H9 (cell line): ENCODE measurements around the gene ELOVL6. TPM values are rescaled to one million over a fixed set of nuclear protein-coding genes. Genes with fewer than 3 reads are reported as not detected.

Experiments
- DNase-seq: peaks from one replicate; pipeline ENCODE4 v3.0.0-alpha.2; 2017
- H2AFZ ChIP-seq: one replicate; pipeline ENCODE4 v1.6.1; 2013; ENCODE audit warnings: mild to moderate bottlenecking, low read length, control low read depth, moderate library complexity
- H2AK5ac ChIP-seq: 2 replicates; pipeline ENCODE4 v1.6.1; 2013; ENCODE audit warnings: low read length, control low read depth, mixed read lengths; ENCODE audit not compliant: insufficient read length
- H2BK120ac ChIP-seq: one replicate; pipeline ENCODE4 v1.6.1; 2013; ENCODE audit warnings: low read depth, mild to moderate bottlenecking, low read length, control low read depth, inconsistent platforms; ENCODE audit not compliant: poor library complexity, severe bottlenecking
- H2BK12ac ChIP-seq: 2 replicates; pipeline ENCODE4 v1.6.1; 2013; ENCODE audit warnings: low read length, control low read depth, mixed read lengths, low read depth; ENCODE audit not compliant: insufficient read length
- H2BK15ac ChIP-seq: 2 replicates; pipeline ENCODE4 v1.6.1; 2013; ENCODE audit warnings: low read depth, low read length, control low read depth
- H2BK20ac ChIP-seq: one replicate; pipeline ENCODE4 v1.6.1; 2013; ENCODE audit warnings: low read depth, mild to moderate bottlenecking, low read length, control low read depth, inconsistent platforms; ENCODE audit not compliant: poor library complexity, severe bottlenecking
- H2BK5ac ChIP-seq: 2 replicates; pipeline ENCODE4 v1.6.1; 2013; ENCODE audit warnings: low read length, control low read depth, mixed read lengths; ENCODE audit not compliant: insufficient read length
- H3K14ac ChIP-seq: 2 replicates; pipeline ENCODE4 v1.6.1; 2013; ENCODE audit warnings: low read length, control low read depth; ENCODE audit not compliant: insufficient read depth
- H3K18ac ChIP-seq: 2 replicates; pipeline ENCODE4 v1.6.1; 2013; ENCODE audit warnings: low read depth, mild to moderate bottlenecking, mixed read lengths, low read length, control low read depth; ENCODE audit not compliant: insufficient read length
- H3K23ac ChIP-seq: 2 replicates; pipeline ENCODE4 v1.6.1; 2013; ENCODE audit warnings: low read length, control low read depth, mixed read lengths, low read depth; ENCODE audit not compliant: insufficient read length
- H3K23me2 ChIP-seq: 2 replicates; pipeline ENCODE4 v1.6.1; 2013; ENCODE audit warnings: low read depth, mild to moderate bottlenecking, mixed read lengths, low read length, control low read depth; ENCODE audit not compliant: insufficient read length, poor library complexity, severe bottlenecking
- H3K27ac ChIP-seq: 2 replicates; pipeline ENCODE4 v1.5.1; 2013; ENCODE audit warnings: low read length, control low read depth, mixed read lengths, low read depth; ENCODE audit not compliant: insufficient read length
- H3K27me3 ChIP-seq: 2 replicates; pipeline ENCODE4 v1.6.1; 2013; ENCODE audit warnings: low read length, control low read depth, inconsistent platforms; ENCODE audit not compliant: insufficient read depth
- H3K4ac ChIP-seq: 2 replicates; pipeline ENCODE4 v1.6.1; 2013; ENCODE audit warnings: low read depth, mild to moderate bottlenecking, control low read depth, inconsistent platforms, low read length, moderate library complexity
- H3K4me1 ChIP-seq: 2 replicates; pipeline ENCODE4 v1.6.1; 2013; ENCODE audit warnings: low read length, control low read depth, inconsistent platforms; ENCODE audit not compliant: insufficient read depth
- H3K4me2 ChIP-seq: 2 replicates; pipeline ENCODE4 v1.6.1; 2013; ENCODE audit warnings: low read length, control low read depth, mixed read lengths; ENCODE audit not compliant: insufficient read length, insufficient read depth
- H3K56ac ChIP-seq: 2 replicates; pipeline ENCODE4 v1.6.1; 2013; ENCODE audit warnings: low read depth, mild to moderate bottlenecking, mixed read lengths, low read length, control low read depth; ENCODE audit not compliant: insufficient read length
- H3K79me1 ChIP-seq: 2 replicates; pipeline ENCODE4 v1.6.1; 2013; ENCODE audit warnings: low read depth, mild to moderate bottlenecking, moderate library complexity, low read length, control low read depth, inconsistent platforms; ENCODE audit not compliant: insufficient read depth, poor library complexity, severe bottlenecking
- H3K79me2 ChIP-seq: 2 replicates; pipeline ENCODE4 v1.6.1; 2013; ENCODE audit warnings: low read length, control low read depth, inconsistent platforms; ENCODE audit not compliant: insufficient read depth
- H3K9ac ChIP-seq: 2 replicates; pipeline ENCODE4 v1.6.1; 2013; ENCODE audit warnings: low read length, control low read depth, mixed read lengths; ENCODE audit not compliant: insufficient read length; ENCODE audit errors: extremely low read depth
- H3K9me3 ChIP-seq: one replicate; pipeline ENCODE4 v1.6.1; 2013; ENCODE audit warnings: low read depth, low read length, inconsistent platforms; ENCODE audit not compliant: control insufficient read depth
- H3T11ph ChIP-seq: one replicate; pipeline ENCODE4 v1.6.1; 2013; ENCODE audit warnings: mild to moderate bottlenecking, low read length, control low read depth, inconsistent platforms
- H4K20me1 ChIP-seq: one replicate; pipeline ENCODE4 v1.6.1; 2013; ENCODE audit not compliant: control insufficient read depth, insufficient read length, insufficient read depth
- H4K5ac ChIP-seq: 2 replicates; pipeline ENCODE4 v1.6.1; 2013; ENCODE audit warnings: low read depth, mild to moderate bottlenecking, mixed read lengths, low read length, control low read depth; ENCODE audit not compliant: insufficient read length
- H4K8ac ChIP-seq: replicated peaks from 2 replicates; pipeline ENCODE4 v1.6.1; 2013; ENCODE audit warnings: low read length, control low read depth, mixed read lengths, low read depth; ENCODE audit not compliant: insufficient read length
- H4K91ac ChIP-seq: 2 replicates; pipeline ENCODE4 v1.6.1; 2013; ENCODE audit warnings: low read depth, mild to moderate bottlenecking, moderate library complexity, mixed read lengths, low read length, control low read depth; ENCODE audit not compliant: insufficient read length
- H3K27ac Mint-ChIP-seq, 3 experiments: 2 replicates in 2 of 3; 3 replicates in 1 of 3; pipeline ENCODE4 v1.8.0; 2020 to 2021; ENCODE audit warnings: mixed read lengths in 3 of 3, mild to moderate bottlenecking in 1 of 3, moderate library complexity in 1 of 3
- H3K27me3 Mint-ChIP-seq: 2 replicates; pipeline ENCODE4 v1.8.0; 2021; ENCODE audit warnings: low read depth, mild to moderate bottlenecking, moderate library complexity, mixed read lengths
- H3K36me3 Mint-ChIP-seq, 3 experiments: 2 replicates in 2 of 3; 3 replicates in 1 of 3; pipeline ENCODE4 v1.8.0; 2020 to 2021; ENCODE audit warnings: low read depth in 3 of 3, mixed read lengths in 3 of 3; ENCODE audit not compliant: insufficient read depth in 1 of 3
- H3K4me1 Mint-ChIP-seq, 2 experiments: 2 replicates each; pipeline ENCODE4 v1.8.0; 2020; ENCODE audit warnings: mixed read lengths in 2 of 2
- H3K4me3 Mint-ChIP-seq, 2 experiments: 2 replicates in 1 of 2; 3 replicates in 1 of 2; pipeline ENCODE4 v1.8.0; 2020 to 2021; ENCODE audit warnings: mild to moderate bottlenecking in 2 of 2, mixed read lengths in 2 of 2, moderate library complexity in 1 of 2
- H3K9me3 Mint-ChIP-seq, 2 experiments: 2 replicates in 1 of 2; 3 replicates in 1 of 2; pipeline ENCODE4 v1.8.0; 2020; ENCODE audit warnings: mild to moderate bottlenecking in 2 of 2, mixed read lengths in 2 of 2, moderate library complexity in 1 of 2
- CTCF ChIP-seq: fragments of 200-600 bp; sonication (generic); conservative IDR thresholded peaks from 3 replicates; pipeline ENCODE4 v1.8.0; 2021; ENCODE audit warnings: antibody characterized with exemption, mild to moderate bottlenecking
- WGBS: extraction: QIAGEN DNeasy Blood & Tissue Kit; methylation state at CpG from one replicate; pipeline ENCODE4 v1.1.7; 2013; ENCODE audit warnings: missing lambda C conversion rate, low lambda C conversion rate, mixed read lengths; ENCODE audit not compliant: insufficient read length; ENCODE audit errors: extremely low coverage; 5-methylcytosine and 5-hydroxymethylcytosine counted together
- total RNA-seq: library from RNA; stranded (reverse); gene quantifications from 2 replicates; pipeline ENCODE4 v1.2.1, GENCODE V29; 2021

ELOVL6 gene
- total RNA-seq, 1 experiment from 2014 or later, result 64.6 TPM

GRCh38 chr4:110020646-110021443 is 177.6 kb downstream of the ELOVL6 start:
- DNase-seq, result no peak
- H3K56ac ChIP-seq, result no peak overlapping the region
- H3K27me3 ChIP-seq, result no peaks in the 10 kb centered on the region
- H2AFZ ChIP-seq, result no peak overlapping the region
- H3K23me2 ChIP-seq, result no peaks in the 10 kb centered on the region
- no peaks in the 10 kb centered on the region for H3K79me1 ChIP-seq
- no peak overlapping the region for H4K8ac ChIP-seq
- H3K4me1 ChIP-seq, result peaks cover 2% of the 10 kb centered on the region; the same call in 1 of the 2 replicates
- Mint-ChIP-seq H3K27ac (peak overlapping the region in 1 of 3 experiments; percentile 46; a peak in 2 of 7 replicates), H3K4me1 (peaks cover 15 to 20% of the 10 kb centered on the region in 2 experiments), H3K4me3 (no peak overlapping the region), H3K9me3 (peaks cover 8 to 10% of the 10 kb centered on the region in 2 experiments; a peak in 4 of 5 replicates), H3K36me3 (peaks cover 0 to 11% (median 6%) of the 10 kb centered on the region in 3 experiments; a peak in 4 of 7 replicates), H3K27me3 (no peaks in the 10 kb centered on the region)
- no peak overlapping the region for H2BK120ac ChIP-seq
- H3K4me2 ChIP-seq, result no peak overlapping the region
- no CpG with 5 or more reads among the region's 4 CpGs for WGBS
- H3K79me2 ChIP-seq, result no peaks in the 10 kb centered on the region
- H4K20me1 ChIP-seq, result no peaks in the 10 kb centered on the region
- no peak overlapping the region for H2BK5ac ChIP-seq
- H3K27ac ChIP-seq, result no peak overlapping the region
- H3K4ac ChIP-seq, result no peak overlapping the region
- no peak overlapping the region for H3T11ph ChIP-seq
- H3K18ac ChIP-seq, result no peak overlapping the region
- H2BK15ac ChIP-seq, result no peak overlapping the region
- H4K5ac ChIP-seq, result no peak overlapping the region
- H3K9ac ChIP-seq, result no peak overlapping the region
- H3K9me3 ChIP-seq, result no peaks in the 10 kb centered on the region
- no peak for TF ChIP-seq CTCF
- H2BK12ac ChIP-seq, result no peak overlapping the region
- H2BK20ac ChIP-seq, result no peak overlapping the region
- no peak overlapping the region for H3K23ac ChIP-seq
- no peak overlapping the region for H3K14ac ChIP-seq
- no peak overlapping the region for H4K91ac ChIP-seq
- H2AK5ac ChIP-seq, result no peak overlapping the region
